Measurements from ENCODE around the gene FECH. TPM values are rescaled to one million over a fixed set of nuclear protein-coding genes. Genes with fewer than 3 reads are reported as not detected.

Gene FECH
- polyA plus RNA-seq, 1 donor (not counting 4 experiments of a cell fraction or from before 2014, with no cell fraction given): 29.2 TPM

DNA sequence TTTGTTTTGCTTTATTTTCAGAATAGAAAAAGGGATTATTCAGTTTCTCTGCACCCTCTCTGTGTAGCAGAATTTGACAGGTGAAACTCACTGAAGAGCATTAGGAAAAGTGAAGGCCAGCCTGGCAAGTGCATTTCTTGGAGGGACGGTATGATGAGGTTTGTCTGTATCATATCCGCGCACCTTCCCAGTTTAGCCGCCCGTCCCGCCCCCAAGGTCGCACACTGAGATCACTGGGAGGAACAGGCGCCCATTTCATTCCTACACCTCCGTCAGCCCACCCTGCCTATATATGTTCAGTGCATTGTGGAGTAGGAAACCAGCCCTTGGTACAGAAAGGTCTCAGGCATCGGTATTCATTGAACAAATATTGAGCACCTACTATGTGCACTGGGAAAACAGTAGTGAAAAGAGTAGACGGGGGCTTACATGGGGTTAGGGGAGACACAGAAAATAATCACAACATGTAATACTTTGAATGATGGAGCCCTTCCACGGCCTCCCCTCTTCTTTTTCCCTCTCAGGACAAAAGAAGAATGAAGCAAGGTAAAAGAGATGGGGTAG, 678 bp upstream of the FECH start:
- Histone ChIP-seq H3K9me1 (ENCODE audit: control insufficient read depth, extremely low read depth, insufficient read depth, low read length) (no peaks in the 10 kb centered on the region), H2AFZ (ENCODE audit: control insufficient read depth, low read length) (peak overlapping the region; percentile 95), H3K9me3 (ENCODE audit: control insufficient read depth, low read depth, low read length) (no peaks in the 10 kb centered on the region), H4K20me1 (ENCODE audit: control insufficient read depth, extremely low read depth, insufficient read depth, low read length) (no peaks in the 10 kb centered on the region), H3K27ac (ENCODE audit: control insufficient read depth, insufficient read depth, low read length) (peak overlapping the region; percentile 44), H3K4me3 (ENCODE audit: control insufficient read depth in 2 of 3, extremely low read depth in 1 of 3, insufficient read depth in 2 of 3, low read depth in 1 of 3, low read length in 3 of 3) (peak overlapping the region in 2 of 3 experiments; percentile 72 to 83), H3K4me2 (ENCODE audit: control insufficient read depth, extremely low read depth, insufficient read depth, low read depth, low read length) (peak overlapping the region; percentile 95), H3K79me2 (ENCODE audit: control insufficient read depth, insufficient read depth, low read length) (no peaks in the 10 kb centered on the region), H3K27me3 (ENCODE audit: control insufficient read depth, extremely low read depth, insufficient read depth, low read length) (no peaks in the 10 kb centered on the region), H3K4me1 (ENCODE audit: control insufficient read depth, extremely low read depth, insufficient read depth, low read length) (peaks cover 10% of the 10 kb centered on the region), H3K9ac (ENCODE audit: control insufficient read depth, extremely low read depth, insufficient read depth, low read length) (peak overlapping the region; percentile 73), H3K36me3 (ENCODE audit: control insufficient read depth in 2 of 2, extremely low read depth in 1 of 2, insufficient read depth in 2 of 2, low read length in 2 of 2) (no peaks in the 10 kb centered on the region)
- FAIRE-seq: no peak
- TF ChIP-seq EZH2 (IDR thresholded peaks at IDR 0.05; ENCODE audit: low read length): no peak
- TF ChIP-seq, protein P1, sequence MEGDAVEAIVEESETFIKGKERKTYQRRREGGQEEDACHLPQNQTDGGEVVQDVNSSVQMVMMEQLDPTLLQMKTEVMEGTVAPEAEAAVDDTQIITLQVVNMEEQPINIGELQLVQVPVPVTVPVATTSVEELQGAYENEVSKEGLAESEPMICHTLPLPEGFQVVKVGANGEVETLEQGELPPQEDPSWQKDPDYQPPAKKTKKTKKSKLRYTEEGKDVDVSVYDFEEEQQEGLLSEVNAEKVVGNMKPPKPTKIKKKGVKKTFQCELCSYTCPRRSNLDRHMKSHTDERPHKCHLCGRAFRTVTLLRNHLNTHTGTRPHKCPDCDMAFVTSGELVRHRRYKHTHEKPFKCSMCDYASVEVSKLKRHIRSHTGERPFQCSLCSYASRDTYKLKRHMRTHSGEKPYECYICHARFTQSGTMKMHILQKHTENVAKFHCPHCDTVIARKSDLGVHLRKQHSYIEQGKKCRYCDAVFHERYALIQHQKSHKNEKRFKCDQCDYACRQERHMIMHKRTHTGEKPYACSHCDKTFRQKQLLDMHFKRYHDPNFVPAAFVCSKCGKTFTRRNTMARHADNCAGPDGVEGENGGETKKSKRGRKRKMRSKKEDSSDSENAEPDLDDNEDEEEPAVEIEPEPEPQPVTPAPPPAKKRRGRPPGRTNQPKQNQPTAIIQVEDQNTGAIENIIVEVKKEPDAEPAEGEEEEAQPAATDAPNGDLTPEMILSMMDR (optimal IDR thresholded peaks at IDR 0.05 in 1 of 3, IDR thresholded peaks at IDR 0.05 in 1 of 3, conservative IDR thresholded peaks at IDR 0.05 in 1 of 3; ENCODE audit: extremely low read depth in 1 of 3, insufficient read depth in 2 of 3, low read length in 3 of 3): no peak
- dilution Hi-C loops (cut with MboI; ENCODE audit: extremely low pct_ligation_motif_present, low sequenced_read_pairs): no loop called here
- DNase-seq (ENCODE audit: low read depth, low spot score): no peak

DNA sequence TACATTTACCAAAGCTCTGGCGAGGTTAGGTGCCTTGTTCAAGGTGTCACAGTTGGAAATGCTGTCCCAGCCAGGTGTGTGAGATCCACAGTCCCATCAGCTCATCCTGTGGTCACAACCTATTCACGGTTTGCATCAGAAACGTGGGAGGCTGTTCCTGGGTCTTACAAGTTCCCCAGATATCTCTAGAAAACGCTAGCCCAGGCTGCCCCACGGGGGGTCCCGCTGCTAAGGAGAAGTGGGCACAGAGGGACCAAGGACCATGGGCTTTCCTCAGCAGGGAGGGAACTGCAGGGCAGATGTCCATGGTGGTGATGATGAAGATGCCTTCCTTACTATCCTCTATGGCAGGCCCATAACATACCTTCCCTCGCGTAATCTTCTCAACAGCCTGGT, 649 bp downstream of the FECH start:
- peak overlapping the region; percentile 62 to 83 (median 72) for H3K4me3 ChIP-seq (ENCODE audit: control insufficient read depth in 2 of 3, extremely low read depth in 1 of 3, insufficient read depth in 2 of 3, low read depth in 1 of 3, low read length in 3 of 3)
- dilution Hi-C loops (cut with MboI; ENCODE audit: extremely low pct_ligation_motif_present, low sequenced_read_pairs): no loop called here
- no peaks in the 10 kb centered on the region for H3K9me1 ChIP-seq (ENCODE audit: control insufficient read depth, extremely low read depth, insufficient read depth, low read length)
- DNase-seq (ENCODE audit: low read depth, low spot score) (no peak), FAIRE-seq (peak; percentile 69)
- H3K27ac ChIP-seq (ENCODE audit: control insufficient read depth, insufficient read depth, low read length): peak overlapping the region; percentile 44
- H3K9ac ChIP-seq (ENCODE audit: control insufficient read depth, extremely low read depth, insufficient read depth, low read length): peak overlapping the region; percentile 73
- H3K9me3 ChIP-seq (ENCODE audit: control insufficient read depth, low read depth, low read length): no peaks in the 10 kb centered on the region
- no peaks in the 10 kb centered on the region for H3K79me2 ChIP-seq (ENCODE audit: control insufficient read depth, insufficient read depth, low read length)
- no peaks in the 10 kb centered on the region for H3K27me3 ChIP-seq (ENCODE audit: control insufficient read depth, extremely low read depth, insufficient read depth, low read length)
- H3K36me3 ChIP-seq (ENCODE audit: control insufficient read depth in 2 of 2, extremely low read depth in 1 of 2, insufficient read depth in 2 of 2, low read length in 2 of 2): peaks cover 0 to 2% of the 10 kb centered on the region in 2 experiments
- H4K20me1 ChIP-seq (ENCODE audit: control insufficient read depth, extremely low read depth, insufficient read depth, low read length): no peaks in the 10 kb centered on the region
- peak overlapping the region; percentile 95 for H2AFZ ChIP-seq (ENCODE audit: control insufficient read depth, low read length)
- H3K4me2 ChIP-seq (ENCODE audit: control insufficient read depth, extremely low read depth, insufficient read depth, low read depth, low read length): peak overlapping the region; percentile 95
- TF ChIP-seq, protein P1 (optimal IDR thresholded peaks at IDR 0.05 in 1 of 3, IDR thresholded peaks at IDR 0.05 in 1 of 3, conservative IDR thresholded peaks at IDR 0.05 in 1 of 3; ENCODE audit: extremely low read depth in 1 of 3, insufficient read depth in 2 of 3, low read length in 3 of 3): no peak
- no peak for TF ChIP-seq EZH2 (IDR thresholded peaks at IDR 0.05; ENCODE audit: low read length)
- H3K4me1 ChIP-seq (ENCODE audit: control insufficient read depth, extremely low read depth, insufficient read depth, low read length): peaks cover 10% of the 10 kb centered on the region
